GM21786 (cell line): Measurements from ENCODE around the gene ILF3.
"Not testable (repeated sequence)": the region's sequence is repeated elsewhere in the genome, so short reads cannot be mapped to it uniquely, and the experiment has no call there.

Experiments used
- ATAC-seq: cut with Tn5 transposase; IDR thresholded peaks from one replicate; pipeline ENCODE4 v1.9.1; 2021; ENCODE audit not compliant: unreplicated experiment

The ILF3 gene

GRCh38 chr19:10671922-10672321, 17.8 kb downstream of the ILF3 start:
- ATAC-seq, result not testable (repeated sequence)

- ATAC-seq, result not testable (repeated sequence)
Observed at GRCh38 chr19:10675214-10675613, 21.1 kb downstream of the ILF3 start.

DNA sequence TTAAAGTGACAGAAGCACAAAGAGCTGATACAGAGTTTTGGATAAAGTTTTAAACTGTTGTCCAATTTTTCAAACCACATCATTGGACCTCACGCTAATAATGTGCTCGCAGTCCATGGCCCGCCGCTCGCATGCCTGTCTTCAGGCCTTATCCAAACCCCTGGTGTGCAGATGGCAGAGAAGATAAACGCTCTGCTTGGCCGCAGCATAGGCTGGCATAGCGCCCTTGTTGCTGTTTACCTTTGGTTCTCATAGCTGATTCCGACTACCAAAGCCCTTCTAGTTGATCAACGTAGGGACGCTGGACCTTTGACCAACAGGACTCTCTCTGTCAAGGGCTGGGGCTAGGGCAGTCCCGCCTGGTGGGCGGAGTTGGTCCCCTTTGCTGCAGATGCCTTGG, 23.6 kb downstream of the ILF3 start:
- ATAC-seq, result no peak

DNA sequence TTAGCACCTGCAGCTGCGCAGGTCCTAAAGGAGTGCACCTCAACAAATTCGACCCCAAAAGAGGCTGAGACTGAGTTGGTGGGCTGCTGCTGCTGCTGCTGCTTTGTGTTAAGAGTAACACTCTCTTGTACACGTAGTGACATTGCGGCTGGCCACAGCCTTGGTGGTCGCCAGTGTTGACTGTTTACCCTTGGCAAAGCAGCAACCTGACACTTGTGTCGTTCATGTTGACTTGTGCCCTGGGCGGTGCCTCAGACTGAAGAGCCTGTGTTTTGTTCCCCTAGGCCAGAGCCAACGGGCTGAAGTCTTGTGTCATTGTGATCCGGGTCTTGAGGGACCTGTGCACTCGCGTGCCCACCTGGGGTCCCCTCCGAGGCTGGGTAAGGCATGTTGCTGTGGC, 24.7 kb downstream of the ILF3 start:
- ATAC-seq, result no peak

- no peak for ATAC-seq
Observed at GRCh38 chr19:10679743-10680142, 25.6 kb downstream of the ILF3 start.

GRCh38 chr19:10680545-10681135, 26.5 kb downstream of the ILF3 start:
- ATAC-seq, result no peak

GRCh38 chr19:10681658-10682057, 27.5 kb downstream of the ILF3 start:
- ATAC-seq, result no peak

DNA sequence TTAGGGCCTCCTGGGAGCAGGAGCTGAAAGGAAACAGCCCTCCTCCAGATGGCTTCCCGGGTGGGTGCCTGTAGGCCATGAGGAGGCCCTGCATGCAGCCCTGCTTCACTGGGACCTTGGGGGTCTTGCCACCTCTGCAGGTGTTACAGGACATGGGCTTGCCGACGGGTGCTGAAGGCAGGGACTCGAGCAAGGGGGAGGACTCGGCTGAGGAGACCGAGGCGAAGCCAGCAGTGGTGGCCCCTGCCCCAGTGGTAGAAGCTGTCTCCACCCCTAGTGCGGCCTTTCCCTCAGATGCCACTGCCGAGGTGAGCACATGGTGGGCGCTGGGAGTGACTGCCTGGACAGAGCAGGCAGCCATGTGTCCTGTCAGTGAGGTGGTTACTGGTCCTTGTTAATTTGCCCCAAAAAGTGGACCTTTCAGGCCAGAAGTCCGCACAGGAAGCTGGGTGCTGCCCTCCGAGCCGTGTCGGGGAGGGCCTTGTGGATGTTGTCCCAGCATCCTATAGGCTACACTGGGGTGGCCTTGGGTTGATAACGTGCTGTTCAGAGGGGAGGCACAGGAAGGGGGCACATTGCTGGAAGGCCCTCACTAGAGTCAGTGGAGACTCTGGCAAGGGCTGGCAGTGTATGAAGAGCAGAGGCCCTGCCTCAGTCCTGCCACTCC, 28.4 kb downstream of the ILF3 start:
- no peak for ATAC-seq

DNA sequence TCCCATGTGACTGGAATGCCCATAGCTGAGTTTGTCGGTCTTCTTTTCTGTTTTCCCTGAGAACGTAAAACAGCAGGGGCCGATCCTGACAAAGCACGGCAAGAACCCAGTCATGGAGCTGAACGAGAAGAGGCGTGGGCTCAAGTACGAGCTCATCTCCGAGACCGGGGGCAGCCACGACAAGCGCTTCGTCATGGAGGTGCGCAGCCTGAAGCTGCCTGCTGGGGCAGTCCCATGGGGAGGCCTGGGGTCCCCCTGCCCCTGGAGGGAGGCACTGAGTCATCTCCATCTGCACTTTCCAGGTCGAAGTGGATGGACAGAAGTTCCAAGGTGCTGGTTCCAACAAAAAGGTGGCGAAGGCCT, 28.9 kb downstream of the ILF3 start:
- no peak for ATAC-seq

DNA sequence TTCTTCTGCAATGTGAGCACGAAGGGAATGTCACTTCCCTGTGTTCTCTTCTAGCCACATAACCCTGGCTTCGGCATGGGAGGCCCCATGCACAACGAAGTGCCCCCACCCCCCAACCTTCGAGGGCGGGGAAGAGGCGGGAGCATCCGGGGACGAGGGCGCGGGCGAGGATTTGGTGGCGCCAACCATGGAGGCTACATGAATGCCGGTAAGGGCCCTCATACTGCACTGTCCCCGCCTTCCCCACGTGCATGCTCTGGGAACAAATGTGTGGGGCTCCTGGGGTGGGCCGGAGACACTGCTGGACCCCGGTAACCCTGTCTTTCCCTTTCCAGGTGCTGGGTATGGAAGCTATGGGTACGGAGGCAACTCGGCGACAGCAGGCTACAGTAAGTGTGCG, 29.4 kb downstream of the ILF3 start:
- no peak for ATAC-seq

- ATAC-seq, result no peak
Observed at GRCh38 chr19:10685210-10685609, 31.1 kb downstream of the ILF3 start.

DNA sequence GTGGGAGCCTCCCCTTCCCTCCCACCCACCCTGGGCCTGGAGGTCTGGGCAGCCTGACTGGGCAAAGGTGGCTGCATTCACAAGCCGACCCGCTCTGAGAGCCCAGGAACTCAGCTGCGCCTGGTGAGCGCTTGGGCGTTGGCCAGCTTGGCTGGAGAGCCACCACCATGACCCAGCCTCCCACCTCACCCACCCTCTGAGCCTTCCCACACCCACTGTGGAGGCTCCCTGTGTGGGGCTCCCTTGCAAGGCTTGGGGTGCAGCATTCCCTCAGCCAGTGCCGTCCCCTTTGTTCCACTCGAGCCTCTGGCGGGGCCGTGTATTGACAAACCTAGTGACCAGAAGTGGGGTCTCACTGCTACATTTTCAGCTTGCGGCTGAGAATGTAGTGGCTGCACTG, 32.0 kb downstream of the ILF3 start:
- ATAC-seq, result no peak

DNA sequence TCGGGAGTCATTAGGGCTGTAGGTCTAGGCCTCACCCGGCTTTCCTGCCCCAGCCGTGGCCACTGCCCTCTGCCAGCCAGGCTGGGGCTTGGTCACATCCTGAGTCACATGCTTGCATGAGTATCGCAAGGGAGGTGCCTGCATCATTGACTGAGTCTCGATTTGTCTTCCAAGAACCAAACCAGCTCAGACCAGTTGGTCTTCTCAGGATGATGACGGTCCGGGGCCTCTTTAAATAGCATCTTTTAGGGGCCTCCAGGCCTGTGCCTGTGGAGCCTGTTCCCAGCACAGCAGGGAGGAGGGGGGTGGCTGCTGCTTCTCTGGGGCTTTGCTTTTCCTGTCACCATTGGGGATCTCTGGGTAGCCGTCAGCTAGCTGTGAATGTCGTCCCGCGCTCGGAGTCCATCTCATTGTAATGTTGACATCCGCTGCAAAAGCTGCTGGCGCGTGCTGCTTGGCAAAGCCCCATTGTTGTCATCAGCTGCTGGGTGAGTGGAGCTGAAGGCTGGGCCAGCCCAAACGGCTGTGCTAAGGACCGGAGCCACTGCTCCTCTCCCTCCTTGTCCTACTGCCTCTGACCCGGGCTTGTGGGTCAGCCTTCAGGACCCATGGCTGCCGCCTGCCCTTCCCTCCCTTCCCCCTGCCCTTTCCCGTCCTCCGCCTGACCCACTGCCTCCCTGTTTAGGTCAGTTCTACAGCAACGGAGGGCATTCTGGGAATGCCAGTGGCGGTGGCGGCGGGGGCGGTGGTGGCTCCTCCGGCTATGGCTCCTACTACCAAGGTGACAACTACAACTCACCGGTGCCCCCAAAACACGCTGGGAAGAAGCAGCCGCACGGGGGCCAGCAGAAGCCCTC, 32.7 kb downstream of the ILF3 start:
- ATAC-seq, result no peak

DNA sequence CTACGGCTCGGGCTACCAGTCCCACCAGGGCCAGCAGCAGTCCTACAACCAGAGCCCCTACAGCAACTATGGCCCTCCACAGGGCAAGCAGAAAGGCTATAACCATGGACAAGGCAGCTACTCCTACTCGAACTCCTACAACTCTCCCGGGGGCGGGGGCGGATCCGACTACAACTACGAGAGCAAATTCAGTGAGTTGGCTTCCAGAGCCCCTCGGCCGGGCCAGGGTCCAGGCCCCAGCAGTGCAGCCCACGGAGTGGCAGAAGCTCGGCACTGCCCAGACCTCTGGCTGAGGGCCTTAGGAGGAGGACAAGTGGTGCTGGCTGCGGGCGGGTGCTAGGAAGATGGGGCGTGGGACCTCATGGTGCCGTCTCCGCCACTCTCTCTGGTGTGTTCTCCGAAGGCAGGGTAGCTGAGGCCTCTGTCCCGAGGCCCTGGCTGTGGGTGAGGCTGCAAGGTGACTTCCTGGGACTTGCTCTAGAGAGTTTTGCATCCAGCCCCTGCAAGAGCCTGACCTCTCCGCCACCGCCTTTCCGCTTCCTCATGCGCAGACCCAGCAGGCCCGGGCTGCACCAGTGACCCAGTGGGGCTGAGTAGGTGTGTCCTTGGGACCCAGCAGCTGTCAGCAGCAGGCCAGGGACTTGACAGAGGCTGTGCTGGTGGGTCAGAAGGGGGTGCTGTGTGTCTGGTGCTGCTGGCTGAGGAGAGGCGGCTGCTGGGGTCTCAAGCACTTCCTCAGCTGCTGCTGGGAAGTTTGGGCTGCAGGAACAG, 33.6 kb downstream of the ILF3 start:
- no peak for ATAC-seq

GRCh38 chr19:10688545-10689280, 34.6 kb downstream of the ILF3 start:
- no peak for ATAC-seq

- no peak for ATAC-seq
Observed at GRCh38 chr19:10690341-10690781, 36.2 kb downstream of the ILF3 start.

DNA sequence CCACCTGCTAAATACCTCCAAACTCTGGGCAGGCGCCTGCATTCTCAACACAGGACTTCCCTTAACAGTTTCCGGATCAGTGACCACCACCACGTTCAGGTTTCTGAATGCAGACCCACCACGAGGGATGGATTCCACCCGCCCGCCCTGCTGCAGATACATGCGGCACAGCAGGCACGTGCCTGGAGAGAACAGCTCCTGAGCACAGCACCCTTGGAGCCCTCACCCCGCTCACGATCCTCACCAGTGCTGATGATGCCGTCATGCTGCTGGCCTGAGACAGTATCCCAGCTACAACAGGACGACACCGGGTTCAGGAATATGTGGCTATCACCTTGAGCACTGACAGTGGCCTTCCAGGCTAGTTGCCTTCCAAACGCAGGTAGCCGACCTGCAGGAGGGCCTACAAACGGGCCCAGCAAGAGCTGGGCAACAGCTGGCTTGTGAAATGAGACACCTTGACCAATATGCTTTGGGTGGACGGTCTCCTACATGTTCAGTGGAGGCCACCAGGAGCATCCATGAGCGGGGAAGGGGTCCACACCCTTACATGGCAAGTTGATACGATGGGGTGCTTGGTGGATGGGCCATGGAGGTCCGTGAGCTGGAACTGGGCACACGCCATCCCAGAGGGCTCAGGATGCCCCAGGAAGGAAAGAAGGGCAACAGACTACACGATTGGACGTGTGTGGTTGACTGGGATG, 37.2 kb downstream of the ILF3 start:
- ATAC-seq, result no peak

GRCh38 chr19:10691883-10692282, 37.7 kb downstream of the ILF3 start:
- no peak for ATAC-seq

GRCh38 chr19:10692673-10693264, 38.6 kb downstream of the ILF3 start:
- ATAC-seq, result no peak
